HG03139 (cell line): ENCODE results near the gene VPS54.
A peak's percentile ranks its signal among the peaks of the same experiment; 100 is the strongest.
"Not testable (repeated sequence)": the region's sequence is repeated elsewhere in the genome, so short reads cannot be mapped to it uniquely, and the experiment has no call there.

Source experiments
- ATAC-seq: cut with Tn5 transposase; IDR thresholded peaks from one replicate; pipeline ENCODE4 v1.9.1; 2021; ENCODE audit not compliant: unreplicated experiment

Gene VPS54

DNA sequence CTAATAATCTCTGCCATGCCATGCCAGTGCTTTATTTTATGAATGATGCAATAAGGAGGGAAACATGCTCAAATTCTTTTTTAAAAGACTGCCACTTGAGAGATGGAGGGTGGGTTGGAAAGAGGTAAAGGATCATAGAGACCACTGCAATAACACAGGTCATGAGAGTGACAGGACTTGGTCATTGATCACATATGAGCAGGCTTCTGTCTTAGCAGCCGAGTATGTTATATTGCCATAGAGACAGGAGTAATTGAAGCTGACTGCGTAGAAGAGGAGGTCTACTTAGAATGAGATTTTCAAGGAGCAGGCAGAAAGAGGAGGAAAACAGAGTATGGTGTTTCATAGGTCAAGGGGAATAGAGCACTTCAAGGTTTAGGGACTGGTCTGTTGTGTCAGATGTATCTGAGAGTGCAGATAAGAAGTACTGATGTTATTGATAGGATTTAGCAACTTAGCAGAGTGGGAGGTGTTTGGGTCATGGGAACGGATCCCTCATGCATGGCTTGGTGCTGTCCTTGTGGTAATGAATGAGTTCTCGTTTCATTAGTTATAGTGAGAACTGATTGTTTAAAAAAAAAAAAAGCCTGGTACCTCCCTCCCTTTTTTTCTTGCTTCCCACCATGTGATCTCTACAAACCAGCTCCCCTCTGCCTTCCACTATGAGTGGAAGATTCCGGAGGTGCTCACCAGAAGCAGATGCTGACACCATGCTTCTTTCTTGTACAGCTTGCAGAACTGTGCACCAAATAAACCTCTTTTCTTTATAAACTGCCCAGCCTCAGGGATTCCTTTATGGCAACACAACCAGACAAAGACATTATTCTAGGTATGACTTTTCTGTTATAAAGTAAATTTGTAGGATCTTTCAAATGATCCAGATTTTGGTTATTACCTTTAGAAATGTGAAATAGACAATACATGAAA lies 144.8 kb downstream of the VPS54 start:
- ATAC-seq: no peak

DNA sequence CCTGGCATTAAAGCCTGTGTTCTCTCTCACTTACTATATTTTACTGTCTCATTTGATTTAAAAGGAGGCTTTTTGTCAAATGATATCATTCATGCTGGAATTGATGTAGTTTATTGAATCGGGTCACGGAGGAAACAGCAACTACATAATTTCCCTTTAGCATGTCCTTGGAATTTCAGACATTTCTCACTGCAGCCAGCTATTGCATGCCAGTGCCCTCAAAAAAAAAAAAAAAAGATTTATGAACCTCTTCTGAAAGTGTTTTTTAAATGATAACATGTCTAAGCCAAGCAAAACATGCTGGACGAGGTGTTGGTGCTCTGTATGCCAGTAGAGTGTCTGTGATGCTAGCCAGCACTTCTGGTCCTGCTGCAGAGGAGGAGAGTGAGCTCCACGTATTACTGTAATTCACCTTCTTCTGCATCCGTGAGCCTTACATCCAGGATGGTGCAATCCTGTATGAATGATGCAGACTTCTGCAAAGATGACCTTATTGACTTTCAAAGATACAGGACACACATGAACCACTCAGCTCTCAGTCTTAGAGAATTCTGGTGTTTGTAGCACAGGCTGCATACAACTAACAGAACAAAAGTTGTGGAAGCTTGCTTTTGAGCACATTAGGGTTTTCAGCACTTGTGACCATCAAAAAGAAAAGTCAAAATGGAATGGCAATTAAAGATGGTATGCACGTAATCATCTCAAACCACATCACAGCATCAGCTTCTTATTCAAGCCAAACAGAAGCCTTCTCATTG lies 146.5 kb downstream of the VPS54 start:
- no peak for ATAC-seq

DNA sequence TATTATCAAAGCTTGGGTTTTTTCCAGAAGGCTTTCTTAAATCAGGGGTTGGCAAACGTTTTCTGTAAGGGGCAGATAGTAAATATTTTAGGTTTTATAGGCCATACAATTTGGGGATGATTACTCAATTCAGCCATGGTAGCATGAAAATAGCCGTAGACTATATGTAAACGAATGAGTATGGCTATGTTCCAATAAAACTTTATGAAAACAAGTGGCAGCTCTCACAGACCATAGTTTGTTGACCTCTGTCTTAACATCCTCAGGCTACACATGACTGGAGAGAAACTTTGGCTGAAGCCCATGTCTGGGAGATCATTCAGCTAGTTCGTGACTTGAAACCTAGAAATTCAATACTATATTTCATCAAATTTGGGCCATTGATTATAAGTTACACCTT lies 147.4 kb downstream of the VPS54 start:
- ATAC-seq: no peak

DNA sequence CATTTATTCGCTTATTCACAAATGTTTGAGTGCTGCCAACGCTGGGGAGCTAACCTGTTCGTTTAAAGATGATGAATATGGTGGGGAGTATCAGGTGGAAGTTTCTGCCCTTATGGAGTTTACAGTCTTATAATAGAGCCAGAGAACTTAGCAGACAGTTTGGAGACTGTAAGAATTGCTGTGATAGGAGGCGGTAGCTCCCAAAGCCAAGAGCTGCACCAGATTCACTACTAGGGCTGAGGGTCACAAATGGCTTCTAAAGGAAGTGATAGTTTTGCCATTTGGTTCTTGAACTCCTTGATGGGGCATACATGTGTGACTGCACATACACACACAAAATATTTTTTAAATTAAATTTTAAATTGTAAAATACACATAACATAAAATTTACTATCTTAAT lies 148.5 kb downstream of the VPS54 start:
- ATAC-seq: no peak

DNA sequence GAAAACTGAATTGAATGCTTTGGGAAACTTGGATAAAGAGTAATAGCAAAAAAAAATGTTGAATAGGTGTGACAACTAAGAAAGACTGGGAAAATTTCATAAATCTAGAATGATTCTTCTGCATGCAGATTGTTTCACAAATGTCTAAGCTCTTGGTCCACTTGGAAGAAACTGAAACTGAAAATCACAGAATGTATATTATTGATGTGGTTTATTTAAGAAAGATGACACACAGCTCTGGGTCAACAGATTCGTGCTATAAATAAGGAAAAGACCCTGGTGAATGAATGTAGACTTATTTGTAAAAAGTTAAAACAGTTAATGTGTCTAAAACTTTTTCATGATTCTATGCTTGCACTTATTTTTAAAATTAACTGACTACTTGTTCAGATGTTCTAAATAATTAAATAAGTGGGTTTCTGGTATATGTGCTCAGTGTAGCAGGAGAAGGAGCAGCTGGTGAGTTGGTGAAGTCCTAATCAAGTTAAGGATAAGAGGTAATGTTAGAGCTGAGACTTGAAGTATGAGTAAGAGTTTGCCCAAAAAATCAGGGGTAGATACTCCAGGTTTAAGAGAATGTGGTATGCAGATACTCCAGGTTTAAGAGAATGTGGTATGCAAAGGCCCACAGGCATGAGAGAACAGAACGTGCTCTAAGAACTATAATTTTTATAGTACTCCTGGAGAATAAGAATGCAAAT lies 153.1 kb downstream of the VPS54 start:
- ATAC-seq: peak; percentile 56

DNA sequence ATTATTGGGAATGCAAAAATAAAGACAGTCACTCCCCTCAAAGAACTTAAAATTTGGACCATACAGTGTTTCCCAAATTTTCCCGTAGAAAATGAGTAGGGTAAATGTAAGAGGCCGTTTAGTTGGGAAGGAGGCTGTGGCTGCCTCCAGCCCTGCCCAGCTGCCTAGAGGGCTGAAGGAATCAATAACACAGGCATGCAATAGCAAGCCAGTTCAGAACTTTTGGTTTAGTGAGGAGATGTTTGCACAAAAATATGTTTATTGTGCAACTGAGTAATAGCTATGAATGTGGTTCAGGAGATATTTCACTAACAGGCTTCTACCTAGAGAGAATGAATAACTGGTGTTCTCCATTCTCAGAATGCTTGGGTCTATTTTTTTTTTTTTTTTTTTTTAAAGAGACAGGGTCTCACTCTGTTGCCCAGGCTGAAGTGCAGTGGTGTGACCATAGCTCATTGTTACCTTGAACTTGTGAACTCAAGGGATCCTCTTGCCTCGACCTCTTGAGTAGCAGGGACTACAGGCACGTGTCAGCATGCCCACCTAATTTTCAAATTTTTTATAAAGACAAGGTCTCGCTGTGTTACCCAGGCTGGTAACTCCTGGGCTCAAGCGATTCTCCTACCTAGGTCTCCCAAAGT lies 153.9 kb downstream of the VPS54 start:
- ATAC-seq: no peak

DNA sequence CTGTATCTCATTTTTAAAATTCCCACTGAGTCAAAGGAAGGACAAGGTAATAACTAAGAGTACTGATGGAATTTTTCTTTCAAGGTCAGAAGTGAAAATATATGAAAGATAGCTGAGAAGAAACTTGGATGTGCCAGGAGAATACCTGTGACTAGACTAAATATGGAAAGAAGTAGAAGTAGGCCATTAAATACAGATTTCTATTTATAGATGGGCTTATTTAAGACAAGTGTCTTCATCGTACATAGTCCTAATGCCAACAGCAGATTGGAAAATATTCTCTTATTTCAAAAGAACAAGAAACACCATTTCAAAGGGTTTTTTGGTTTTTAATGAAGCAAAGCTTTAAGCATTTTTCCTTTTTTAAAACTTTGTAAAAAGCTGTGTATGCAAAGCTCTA lies 155.5 kb downstream of the VPS54 start:
- ATAC-seq: no peak

DNA sequence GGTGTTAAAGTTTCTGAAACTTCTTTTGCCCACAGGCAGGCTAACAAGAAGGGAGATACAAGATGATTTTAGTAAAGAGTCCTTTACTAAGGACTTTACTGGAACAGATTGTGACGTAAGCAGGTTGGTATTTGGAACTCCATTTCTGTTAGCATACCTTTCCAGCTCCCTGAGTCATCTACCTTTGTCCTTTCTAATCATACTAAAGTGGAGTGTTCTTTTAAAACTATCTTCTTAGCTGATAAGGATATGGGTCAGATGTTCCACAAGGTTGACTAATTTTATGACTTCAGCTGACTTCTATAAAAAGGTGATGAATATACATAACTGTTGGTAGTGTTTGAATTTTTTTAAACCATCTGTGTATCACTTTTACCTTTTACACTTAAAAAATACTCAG lies 156.4 kb downstream of the VPS54 start:
- ATAC-seq: no peak

DNA sequence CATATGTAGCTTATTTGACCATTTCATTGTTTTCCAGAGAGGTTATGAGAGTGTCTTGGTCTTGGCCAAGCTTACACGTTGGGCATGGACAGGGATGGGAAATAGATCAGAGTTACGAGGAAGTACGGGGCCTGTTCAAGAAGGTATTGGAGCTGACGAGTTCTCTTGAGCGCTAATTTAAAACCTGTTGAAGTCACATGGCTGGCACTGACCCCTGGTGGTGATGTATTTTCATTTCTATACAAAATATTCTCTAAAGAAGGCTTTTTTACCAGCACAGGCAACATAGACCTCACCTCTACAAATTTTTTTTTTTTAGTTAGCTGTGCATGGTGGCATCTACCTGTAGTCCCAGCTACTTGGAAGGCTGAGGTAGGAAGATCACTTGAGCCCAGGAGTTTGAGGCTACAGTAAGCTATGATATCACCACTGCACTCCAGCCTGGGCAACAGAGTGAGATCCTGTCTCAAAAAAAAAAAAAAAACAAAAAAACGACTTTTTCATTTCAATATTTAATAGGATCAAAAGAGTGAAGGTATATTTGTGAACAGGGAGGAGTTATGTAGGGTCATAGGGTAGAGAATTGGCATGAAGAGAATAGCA lies 157.9 kb downstream of the VPS54 start:
- no peak for ATAC-seq

DNA sequence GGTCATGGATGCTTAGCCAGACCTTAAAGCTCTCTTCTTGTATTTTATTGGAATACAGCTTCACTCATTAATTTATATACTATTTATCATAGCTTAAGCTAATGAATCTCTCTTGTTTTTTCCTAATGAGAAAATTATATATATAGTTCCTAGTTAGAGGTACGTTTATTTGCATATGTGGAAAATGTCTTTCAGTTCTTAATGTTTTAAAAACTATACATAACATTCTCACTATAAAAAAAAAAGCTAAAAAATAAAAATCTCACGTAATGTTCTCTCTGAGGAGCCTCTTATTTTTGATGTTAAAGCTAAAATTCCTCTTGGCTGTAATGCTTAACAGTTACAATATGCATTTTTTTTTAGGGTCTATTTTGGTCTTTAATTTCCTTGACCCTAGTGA lies 160.9 kb downstream of the VPS54 start:
- no peak for ATAC-seq

DNA sequence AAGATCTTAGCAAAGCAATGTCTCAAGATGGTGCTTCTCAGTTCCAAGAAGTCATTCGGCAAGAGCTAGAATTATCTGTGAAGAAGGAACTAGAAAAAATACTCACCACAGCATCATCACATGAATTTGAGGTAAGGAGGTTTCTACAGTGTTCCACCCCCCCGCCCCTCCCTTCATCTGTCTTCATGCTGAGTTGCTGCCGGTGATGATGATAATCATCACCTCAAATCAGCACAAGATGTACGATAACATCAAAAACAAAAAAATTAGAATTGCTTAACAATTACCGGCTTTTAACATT lies 163.0 kb downstream of the VPS54 start:
- ATAC-seq: no peak

DNA sequence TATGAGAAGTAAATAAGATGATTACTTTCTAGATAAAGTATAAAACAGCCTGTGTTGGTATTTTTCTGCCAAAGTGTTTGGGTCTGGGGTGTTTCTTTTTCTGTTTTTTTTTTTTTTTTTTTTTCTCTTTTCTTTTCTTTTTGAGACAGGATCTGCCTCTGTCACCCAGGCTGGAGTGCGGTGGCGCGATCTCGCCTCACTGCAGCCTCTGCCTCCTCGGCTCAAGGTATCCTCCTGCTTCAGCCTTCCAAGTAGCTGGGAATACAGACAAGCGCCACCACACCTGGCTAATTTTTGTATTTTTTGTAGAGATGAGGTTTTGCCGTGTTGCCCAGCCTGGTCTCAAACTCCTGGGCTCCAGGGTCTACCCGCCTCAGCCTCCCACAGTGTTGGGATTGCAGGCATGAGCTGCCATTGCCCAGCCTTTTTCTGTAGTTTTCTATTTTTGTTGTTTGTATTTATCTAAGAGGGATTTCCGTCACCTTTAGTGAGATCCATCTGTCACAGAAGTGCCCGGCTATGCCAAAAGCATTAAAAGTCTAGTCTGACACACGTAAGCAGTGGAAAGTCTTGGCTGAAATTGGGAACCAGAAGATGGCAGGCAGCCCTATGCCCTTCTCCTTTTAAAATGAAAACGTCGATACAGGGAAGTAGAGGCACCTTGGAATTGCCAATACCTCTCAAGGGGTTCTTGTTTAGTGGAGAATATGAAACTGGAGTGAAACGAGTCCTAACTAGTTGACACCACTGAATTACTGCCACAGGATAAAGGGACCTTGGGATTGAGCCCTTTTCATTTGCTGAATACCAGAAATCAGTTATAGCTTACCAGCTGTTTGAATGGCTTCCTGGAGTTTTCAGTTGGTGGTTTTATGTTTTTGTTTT lies 163.6 kb downstream of the VPS54 start:
- ATAC-seq: no peak

DNA sequence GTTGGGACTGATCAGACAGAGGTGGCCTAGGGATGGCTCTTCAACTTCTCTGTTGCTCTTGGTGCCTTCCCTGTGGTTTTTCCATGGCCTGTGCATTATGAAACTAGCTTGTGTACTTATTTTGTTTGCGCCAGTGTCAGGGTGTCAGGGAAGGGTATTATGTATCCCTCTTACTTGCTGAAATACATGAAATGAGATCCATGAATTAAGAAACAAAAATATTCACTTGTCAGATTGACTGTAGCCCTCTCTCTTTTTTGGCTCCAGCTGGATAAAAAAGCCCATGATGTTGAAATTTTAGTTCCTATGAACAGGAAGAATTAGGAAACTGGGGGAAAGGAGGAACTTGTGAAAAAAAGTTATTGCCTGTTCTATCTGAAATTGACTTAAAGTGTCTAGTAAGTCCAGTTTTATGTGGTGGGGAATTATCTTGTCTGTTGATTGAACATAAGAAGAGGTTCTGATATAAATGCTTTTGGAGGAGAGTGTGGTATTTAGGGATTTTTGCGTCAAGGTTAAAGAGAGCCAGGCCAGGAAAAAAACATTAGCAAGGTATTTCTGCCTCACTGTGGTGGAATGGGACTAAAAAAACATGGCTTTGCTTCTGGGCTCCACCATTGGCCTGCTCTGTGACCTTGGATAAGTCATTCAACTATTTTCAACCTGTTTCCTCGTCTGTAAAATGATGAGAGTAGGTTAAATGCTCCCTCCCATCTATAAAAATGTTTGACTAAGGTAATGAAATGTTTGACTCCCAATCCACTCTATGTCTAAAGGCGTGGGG lies 165.5 kb downstream of the VPS54 start:
- no peak for ATAC-seq

DNA sequence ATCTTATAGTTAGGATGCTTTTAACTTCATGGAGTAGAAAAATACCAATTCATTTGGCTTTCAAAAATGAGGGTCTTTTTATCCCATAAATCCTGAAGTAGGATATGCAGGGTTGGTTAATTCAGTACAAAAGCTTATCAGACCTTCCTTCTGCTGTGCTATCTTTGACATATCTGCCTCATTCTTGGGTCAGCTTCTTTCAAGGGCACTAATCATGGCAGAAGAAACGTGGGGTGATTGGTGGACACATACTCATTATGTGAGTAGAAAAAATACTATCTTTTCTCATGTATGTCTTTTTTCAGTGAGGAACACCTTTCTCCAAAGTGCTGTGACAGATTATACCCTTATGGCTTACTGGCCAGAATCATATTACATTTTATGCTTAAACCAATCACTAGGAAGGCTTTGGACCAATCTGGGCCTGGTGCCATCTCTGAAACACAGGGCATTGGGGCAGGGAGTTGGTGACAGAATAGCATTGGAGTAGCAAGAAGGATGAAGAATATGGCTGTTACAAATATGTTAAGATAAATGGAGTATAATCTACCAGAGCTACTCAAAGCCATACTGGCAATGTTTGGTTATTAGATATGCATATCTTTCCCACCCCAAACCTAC lies 167.4 kb downstream of the VPS54 start:
- ATAC-seq: no peak

DNA sequence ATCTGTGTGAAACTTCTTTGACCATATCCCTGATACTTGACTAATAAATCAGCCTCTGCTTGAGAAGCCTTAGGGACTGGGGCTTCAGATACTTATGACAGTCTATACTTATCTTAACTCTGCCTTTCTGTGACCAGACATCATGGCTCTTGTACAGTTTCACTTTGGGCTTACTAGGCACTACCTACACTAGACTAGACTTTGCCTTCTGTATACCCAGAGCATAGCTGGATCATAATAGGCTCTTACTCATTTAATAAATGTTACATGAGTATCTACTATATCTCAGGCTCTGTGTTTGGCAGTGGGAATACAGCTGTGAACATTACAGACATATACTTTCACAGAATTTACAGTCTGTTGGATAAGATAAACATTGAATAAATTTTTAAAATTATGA lies 168.6 kb downstream of the VPS54 start:
- ATAC-seq: no peak

DNA sequence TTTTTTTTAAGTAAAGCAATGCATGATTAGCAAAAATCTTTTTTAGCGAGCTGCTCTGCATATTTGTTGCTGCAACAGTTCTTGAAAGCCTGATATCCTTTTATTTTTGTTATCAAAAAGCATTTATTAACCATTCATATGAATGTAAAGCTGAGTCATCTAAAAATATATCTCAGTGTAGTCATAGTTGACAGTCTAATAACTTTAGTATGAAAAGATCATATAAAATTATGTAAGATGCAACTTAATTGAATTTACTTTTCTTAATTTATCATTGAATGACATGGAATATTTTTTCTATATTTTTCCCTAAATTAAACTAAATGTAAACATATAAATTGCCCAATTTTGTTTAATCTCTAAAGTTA lies 169.0 kb downstream of the VPS54 start:
- ATAC-seq: no peak

DNA sequence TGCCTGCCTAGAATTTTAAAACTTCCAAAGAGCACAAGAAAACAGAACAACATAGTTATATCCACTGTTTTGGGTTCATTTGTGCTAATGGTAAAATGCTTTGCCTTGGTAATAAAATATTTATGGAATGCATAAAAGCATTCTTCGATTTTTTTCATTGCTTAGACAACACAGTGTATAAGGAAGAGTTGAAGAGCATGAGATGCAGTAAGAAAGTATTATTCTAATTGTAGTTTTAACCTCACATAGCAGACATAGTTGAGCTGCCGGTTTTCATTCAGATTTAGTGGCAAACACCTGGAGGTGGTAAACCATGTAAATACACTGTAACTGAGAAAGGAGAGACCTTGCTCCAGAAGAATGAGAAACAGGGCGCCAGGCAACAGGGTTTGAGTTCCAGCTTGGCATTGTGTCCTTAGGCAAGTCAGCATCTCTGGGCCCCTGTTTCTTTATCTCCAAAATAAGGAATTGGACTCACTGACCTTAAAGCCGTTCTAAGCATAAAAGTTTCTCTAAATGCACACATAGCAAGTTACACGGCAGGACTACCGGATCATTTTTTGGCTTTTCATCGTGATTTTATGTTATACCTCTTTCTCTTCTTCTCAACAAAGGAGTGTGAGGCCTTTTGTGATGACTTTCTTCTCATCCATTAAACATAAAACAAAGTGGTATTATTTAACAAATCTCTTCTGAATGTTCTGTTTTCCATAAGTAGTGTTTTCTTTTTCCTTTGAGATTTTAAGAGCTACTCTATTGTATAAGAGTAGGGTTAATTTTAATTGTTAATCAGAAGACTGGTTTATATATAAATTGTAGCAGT lies 169.6 kb downstream of the VPS54 start:
- ATAC-seq: no peak

DNA sequence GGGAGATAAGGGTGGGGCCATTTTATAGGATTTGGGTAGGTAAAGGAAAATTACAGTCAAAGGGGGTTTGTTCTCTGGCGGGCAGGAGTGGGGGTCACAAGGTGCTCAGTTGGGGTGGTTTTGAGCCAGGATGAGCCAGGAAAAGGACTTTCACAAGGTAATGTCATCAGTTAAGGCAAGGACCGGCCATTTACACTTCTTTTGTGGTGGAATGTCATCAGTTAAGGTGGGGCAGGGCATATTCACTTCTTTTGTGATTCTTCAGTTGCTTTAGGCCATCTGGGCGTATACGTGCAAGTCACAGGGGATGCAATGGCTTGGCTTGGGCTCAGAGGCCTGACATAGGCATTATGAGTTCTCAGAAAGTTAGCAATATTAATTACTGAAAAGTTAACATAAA lies 171.7 kb downstream of the VPS54 start:
- ATAC-seq: not testable (repeated sequence)
